DND-41 (cell line): ENCODE results near the gene HNRNPAB.

ENCODE experiments used
- CTCF ChIP-seq: IDR thresholded peaks from 2 replicates; pipeline ENCODE4 v1.5.1; 2012; ENCODE audit warnings: borderline replicate concordance, low read length, moderate library complexity, mild to moderate bottlenecking; ENCODE audit not compliant: poor library complexity, severe bottlenecking; ENCODE audit errors: extremely low read depth
- EZH2 ChIP-seq: IDR thresholded peaks from 3 replicates; pipeline ENCODE4 v1.6.1; 2012; ENCODE audit warnings: borderline replicate concordance, low read depth, mild to moderate bottlenecking, moderate library complexity, low read length, inconsistent platforms; ENCODE audit not compliant: severe bottlenecking

- TF ChIP-seq CTCF (no peak), EZH2 (no peak)
Observed at GRCh38 chr5:178204182-178204934, at the start of gene HNRNPAB.
